GM18907 (cell line): Measurements from ENCODE around the gene FMNL2.

Experiments used
- ATAC-seq: cut with Tn5 transposase; IDR thresholded peaks from one replicate; pipeline ENCODE4 v1.9.1; 2021; ENCODE audit warnings: mild to moderate bottlenecking, moderate library complexity; ENCODE audit not compliant: unreplicated experiment

The FMNL2 gene

GRCh38 chr2:152683400-152683799, 348.4 kb downstream of the FMNL2 start:
- no peak for ATAC-seq

GRCh38 chr2:152686321-152686720, 351.3 kb downstream of the FMNL2 start:
- ATAC-seq = no peak

- peak; percentile 92 for ATAC-seq
Observed at GRCh38 chr2:152693033-152693432, 358.1 kb downstream of the FMNL2 start.

- peak; percentile 61 for ATAC-seq
Observed at GRCh38 chr2:152694161-152694661, 359.2 kb downstream of the FMNL2 start.

- no peak for ATAC-seq
Observed at GRCh38 chr2:152695763-152696162, 360.8 kb downstream of the FMNL2 start.

GRCh38 chr2:152696476-152696875, 361.5 kb downstream of the FMNL2 start:
- no peak for ATAC-seq
